HG02642 (cell line): Measurements from ENCODE around the gene FBXW9.
"Not testable (repeated sequence)": the region's sequence is repeated elsewhere in the genome, so short reads cannot be mapped to it uniquely, and the experiment has no call there.

Experiments
- ATAC-seq: cut with Tn5 transposase; IDR thresholded peaks from one replicate; pipeline ENCODE4 v1.9.1; 2021; ENCODE audit warnings: mild to moderate bottlenecking; ENCODE audit not compliant: unreplicated experiment, poor library complexity

FBXW9 gene

DNA sequence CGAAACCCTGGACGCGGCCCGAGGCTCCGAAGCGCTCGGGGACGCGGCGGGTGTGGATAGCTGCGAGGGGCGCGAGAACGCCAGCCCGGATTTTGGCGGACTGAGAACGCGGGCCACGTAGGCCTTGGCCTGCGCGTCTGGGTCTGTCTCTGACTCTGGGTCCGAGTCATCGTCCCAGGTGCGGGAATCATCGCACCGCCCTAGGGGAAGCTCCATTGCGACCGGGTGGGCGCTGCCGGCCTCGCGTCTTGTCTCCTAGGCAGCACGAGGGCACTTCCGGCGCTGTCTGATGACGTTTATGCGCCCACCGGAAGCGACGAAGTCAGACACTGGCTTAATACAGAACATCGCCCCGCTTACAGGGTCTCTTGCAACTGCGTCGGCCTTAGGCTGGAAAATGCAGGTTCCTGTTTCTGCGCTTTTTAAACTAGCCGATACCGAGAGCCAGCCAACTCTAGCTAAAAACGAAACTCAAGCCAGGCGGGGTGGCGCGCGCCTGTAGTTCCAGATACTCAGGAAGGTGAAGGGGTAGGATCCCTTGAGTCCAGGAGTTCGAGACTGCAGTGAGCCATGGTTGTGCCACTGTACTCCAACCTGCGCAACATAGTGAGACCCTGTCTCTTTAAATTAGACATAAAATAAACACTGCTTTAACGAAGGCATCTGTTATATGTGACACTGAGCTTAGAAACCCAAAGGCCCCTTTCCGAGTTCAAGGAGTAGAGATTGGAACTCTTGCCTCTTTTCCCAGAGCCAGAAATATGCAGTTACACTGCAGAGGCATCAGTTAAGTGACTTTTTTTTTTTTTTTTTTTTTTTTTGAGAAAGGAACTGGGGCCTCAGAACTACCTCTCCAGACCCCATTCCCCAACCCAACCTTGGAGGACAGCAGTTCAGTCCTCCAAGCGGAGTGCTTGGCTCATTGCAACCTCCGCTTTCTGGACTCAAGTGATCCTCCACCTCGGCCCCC lies at the start of gene FBXW9:
TSS of gene FBXW9 (minus strand) at position 266 of the 970 bp plus-strand sequence. CDS start at position 216, 50 bp downstream.
- ATAC-seq, result peak; percentile 79

DNA sequence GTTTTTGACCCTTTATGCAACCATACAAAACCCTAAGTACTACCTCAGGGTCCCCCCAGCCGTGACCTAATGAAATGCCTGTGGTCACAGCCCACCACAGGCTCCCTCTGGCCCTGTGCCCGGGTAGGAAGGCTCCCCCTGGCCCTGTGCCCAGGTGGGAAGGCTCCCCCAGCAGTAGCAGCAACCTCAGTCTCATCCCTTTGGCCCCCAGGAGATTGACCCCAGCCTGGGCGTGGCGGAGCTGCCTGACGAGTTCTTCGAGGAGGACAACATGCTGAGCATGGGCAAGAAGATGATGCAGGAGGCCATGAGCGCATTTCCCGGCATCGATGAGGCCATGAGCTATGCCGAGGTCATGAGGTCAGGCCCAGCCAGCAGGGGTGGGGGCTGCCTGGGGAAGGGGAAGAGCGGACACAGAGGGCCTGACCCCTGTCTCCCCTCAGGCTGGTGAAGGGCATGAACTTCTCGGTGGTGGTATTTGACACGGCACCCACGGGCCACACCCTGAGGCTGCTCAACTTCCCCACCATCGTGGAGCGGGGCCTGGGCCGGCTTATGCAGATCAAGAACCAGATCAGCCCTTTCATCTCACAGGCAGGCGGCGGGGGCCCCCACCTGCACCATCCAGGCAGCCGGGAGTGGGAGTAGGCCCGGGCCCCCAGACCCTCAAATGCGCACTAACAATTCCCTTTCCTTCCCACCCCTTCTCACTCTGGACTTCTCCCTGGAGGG lies 48.9 kb upstream of the FBXW9 start:
- no peak for ATAC-seq

DNA sequence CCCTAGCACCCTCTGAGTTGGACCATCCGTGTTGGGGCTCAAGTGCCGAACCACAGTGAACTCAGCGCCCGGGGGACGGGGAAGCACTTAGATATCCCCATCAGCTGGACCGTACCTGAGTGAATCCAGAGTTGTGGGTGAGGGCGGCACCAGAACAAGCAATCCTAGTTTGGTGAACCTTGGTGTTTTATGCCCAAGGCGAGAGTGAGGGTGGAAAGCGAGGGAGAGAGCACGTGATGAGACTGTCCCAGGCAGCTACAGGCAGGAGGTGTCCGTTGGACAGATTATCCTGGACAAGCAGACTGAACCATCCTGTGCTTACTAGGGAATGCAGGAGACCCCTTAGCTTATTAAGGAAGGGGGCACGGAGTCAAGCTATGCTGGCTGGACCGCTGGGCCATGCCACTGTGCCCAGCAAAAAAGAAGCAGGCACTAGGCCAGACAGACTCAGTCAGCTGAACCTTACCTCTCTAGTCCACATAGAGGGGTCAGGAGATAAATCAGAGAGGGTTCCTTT lies 41.5 kb upstream of the FBXW9 start:
- no peak for ATAC-seq

DNA sequence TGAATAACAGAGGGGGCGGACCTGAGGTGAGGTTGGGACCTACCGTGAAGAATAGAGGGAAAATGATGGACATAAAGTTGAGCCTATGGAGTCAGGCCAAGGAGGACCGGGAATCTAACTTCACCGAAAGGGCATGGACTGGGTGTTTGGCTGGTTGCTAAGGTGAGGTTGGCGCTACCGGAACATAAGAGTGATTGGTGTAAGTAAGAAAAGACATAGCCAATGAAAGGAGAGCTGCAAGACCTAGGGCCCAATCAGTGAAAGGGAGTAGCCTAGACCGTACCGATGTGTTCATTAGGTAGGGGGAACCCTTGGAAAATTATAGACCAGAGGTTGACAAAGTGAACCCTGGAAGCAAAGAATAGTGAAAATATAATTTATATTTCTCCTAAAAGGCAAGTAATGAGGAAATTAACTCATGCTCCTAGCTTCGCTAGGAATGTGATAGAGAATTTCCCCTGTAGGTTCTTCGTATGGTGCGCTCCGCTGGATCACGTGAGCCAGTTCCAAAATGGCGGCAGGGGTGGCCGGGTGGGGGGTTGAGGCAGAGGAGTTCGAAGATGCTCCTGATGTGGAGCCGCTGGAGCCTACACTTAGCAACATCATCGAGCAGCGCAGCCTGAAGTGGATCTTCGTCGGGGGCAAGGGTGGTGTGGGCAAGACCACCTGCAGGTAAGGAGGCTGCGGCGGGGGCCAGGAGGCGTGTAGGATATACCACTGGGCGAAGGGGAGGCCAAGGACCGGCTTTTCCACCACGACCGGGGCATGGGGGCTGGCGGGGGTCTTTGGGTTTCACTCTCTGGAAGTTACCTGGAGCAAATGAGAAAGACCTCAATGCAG lies 40.8 kb upstream of the FBXW9 start, which contains the start of gene GET3:
TSS of gene GET3 (plus strand) at position 503 of the 840 bp plus-strand sequence. CDS start at position 512, 9 bp downstream.
- ATAC-seq, result peak; percentile 73

DNA sequence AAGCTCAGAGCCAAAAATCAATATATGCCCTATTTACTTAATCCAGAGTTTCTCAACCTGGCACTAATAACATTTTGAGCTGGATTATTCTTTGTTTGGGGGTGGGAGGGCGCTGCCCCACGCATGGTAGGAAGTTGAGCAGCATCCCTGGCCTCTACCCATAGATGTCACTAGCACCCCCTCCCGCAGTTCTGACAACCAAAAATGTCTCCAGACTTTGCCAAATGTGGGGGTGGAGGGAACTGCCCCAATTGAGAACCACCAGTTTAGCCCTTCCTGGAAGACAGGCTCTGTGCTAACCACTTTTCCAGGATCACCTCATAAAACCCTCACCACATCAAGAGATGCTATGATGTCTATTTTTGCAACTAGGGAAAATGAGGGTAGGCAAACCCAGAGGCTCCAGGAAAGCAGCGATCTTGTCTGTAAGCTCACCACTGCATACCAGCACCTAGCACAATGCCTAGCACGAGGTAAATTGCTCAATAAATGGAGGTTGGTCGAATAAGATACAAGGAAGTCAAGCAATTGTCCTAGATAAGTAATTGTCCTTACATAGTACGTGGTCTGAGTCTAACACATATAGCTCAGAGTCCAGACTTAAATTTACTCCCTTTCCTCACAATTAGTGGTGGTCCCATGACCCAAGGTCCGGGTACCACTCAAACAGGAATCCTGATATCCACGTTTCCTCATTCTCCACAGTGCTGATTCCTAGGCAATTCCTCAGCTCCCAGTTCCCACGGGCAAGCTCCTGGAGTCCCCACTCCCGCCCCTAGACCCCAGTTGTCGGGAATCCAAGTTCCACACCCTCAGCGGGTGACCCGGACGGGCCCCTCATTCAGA lies 37.2 kb upstream of the FBXW9 start:
- ATAC-seq, result no peak

DNA sequence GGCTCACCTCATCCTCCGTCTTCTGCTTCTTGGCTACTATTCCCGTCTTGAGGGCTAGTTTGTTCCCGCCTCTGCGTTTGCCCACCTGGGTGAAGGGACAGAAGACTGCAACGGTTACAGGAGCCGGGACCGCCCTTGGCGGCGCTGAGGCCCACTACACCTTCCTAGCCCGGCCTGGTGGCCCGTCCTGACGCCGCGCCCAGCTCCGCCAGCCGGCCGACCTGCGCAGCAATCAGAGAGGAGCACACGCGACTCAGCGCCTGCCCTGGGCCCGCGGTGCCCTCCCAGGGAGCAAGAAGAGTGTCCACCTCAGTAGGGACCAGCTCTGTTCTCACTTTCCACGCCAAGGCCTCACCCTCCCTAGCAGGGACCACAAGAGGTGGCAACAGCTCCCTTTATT lies 34.9 kb upstream of the FBXW9 start:
- ATAC-seq, result no peak

DNA sequence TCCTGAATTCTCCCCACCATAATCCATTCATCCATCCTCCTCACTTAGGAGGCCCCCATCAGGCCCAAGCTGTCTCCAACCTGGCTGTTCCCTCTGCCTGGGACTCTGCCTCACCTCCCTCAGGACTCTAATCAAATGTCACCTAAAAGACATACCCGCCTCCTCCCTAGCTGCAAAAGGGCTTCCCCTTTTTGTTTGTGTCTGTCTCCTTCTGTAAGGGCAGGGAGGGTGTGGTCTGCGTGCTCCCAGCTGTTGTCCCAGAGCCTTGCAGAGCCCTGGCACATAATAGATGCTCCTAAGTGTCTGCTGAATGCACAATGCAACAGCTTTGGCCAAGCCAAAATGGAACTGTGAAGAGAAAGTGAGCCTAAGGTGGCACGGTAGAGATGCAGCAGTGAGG lies 33.6 kb upstream of the FBXW9 start:
- ATAC-seq, result no peak

DNA sequence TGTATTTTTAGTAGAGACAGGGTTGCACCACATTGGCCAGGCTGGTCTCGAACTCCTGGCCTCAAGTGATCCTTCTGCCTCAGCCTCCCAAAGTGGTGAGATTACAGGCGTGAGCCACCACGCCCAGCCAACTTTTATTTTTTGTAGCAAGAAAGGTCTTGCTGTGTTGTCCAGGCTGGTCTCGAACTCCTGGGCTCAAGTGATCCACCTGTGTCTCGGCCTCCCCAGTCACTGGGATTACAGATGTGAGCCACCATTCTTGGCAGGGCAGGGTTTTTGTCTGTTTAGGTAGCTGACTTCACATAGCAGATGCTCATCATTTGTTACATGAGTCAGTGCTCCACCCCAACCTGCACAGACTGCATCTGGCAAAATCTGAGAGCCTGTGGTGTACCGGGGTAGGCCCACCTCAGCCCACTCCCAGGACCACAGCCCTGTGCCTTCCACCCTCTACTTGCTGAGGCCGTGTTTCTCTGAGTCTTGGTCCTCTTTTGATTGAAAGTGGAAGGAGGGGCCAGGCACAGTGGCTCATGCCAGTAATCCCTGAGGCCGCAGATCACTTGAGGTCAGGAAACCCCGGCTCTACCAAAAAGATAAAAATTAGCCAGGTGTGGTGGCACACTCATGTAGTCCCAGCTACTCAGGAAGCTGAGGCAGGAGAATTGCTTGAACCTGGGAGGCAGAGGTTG lies 31.5 kb upstream of the FBXW9 start:
- ATAC-seq, result no peak

DNA sequence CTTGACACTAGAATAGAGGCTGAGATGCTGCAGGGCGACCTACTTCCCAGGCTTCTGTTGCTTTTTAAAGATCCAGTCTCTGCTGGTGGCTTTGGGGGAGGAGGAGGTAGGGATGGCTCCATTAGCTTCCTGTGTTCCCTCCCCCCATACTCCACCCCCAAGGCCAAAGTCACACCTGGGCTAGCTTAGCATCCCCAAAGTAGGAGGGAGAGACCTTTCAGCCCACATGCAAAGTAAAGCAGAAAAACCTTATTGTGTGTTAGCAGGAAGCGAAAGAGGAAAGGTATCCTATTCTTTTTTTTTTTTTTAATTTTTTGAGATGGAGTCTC lies 30.5 kb upstream of the FBXW9 start:
- no peak for ATAC-seq

DNA sequence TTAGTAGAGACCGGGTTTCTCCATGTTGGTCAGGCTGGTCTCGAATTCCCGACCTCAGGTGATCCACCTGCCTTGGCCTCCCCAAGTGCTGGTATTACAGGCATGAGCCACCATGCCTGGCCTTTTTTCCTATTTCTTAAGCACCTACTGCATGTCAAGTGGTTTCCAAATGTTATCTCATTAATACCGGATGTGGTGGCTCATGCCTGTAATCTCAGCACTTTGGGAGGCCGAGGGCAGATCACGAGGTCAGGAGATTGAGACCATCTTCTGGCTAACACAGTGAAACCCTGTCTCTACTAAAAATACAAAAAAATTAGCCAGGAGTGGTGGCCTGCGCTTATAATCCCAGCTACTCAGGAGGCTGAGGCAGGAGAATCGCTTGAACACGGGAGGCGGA lies 29.2 kb upstream of the FBXW9 start:
- not testable (repeated sequence) for ATAC-seq

DNA sequence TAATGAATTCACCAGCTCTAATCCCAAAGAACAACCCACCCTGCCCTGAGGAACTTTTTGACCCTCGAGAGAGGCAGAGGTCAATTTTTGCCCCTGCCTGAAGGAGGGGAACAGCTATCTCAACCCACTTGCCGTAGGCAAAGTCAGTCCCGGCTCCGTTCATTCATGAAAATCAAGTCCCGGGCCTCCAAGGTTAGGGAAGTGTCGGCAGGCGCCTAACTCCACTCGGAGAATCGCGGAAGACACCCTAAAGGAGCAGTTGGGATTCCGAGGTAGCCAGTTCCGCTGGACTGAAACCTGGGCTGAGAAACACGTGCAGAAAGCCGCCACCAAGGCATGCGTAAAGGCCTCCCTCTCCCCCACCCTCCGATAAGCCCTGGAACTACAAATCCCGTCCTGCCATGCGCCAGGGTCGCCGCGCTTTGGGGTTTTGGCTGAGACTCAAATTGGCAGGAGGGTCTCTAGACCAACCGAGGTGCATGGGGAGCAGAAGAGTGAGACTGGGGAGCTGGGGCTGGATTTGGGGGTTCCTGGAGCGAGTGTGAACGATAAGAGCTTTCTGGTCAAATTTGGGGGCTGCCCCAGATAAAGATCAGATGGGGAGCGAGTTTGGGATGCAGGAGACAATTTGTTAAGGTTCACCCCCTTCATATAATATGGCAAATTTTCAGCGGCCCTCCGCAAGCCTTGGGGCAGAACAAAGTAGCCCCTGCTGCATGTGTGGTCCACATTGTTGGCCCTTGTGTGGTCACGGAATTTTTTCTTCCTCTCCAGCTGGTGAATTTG lies 27.4 kb upstream of the FBXW9 start, which contains the start of gene TNPO2:
TSS of gene TNPO2 (minus strand) at position 292 of the 786 bp plus-strand sequence. CDS start 2,955 bp downstream, outside the sequence.
- ATAC-seq, result peak; percentile 28

DNA sequence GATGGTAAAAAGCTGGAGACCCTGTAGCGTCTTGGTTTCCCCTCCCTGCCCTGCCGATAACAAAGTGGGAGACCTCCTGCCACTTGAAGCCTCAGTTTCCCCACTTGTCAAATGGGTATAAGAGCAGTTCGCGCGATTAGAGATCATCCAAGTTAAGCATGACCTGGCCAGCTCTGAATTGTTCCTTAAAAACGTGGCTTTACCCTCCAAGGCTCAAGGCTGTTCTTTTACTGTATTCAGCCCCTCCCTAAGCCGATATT lies 26.9 kb upstream of the FBXW9 start:
- ATAC-seq, result no peak

DNA sequence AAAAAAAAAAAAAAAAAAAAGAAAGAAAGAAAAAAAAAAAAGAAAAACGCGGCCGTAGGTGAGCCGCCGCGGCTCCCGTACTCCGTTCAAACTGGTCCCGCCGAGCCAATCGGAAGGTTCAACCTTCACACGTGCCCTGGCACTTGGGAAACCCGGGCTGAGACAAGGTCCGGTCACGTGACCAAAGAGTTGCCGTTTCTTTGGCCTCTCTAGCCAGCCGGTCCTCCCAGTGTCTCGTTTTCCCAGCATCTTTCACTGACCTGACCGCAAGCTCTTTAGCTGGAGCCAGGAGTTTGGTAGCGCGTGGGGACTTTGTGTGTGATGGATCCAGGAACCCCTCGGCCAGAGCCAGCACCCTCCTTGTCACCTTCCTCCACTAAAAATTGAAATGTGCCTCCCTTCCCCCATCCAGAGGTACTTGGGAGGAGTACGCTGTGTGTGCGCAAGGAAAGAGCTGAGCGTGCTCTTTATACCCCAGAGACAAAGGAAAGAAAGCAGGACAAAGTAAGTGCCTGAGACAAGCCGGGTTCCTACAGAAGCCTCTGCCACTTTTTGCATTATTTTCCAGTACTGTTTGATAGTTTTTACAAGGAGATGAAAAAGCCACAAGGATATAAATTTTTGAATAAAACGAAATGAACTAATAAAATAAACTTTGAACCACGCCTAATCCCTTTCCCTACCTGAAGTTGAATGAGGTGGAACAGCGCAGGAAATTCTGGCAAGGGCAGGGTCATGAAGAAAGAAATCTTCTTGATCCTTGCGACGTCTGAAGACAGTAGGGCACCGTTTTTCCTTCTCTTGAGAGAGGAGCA lies 26.3 kb upstream of the FBXW9 start:
- peak; percentile 83 for ATAC-seq

DNA sequence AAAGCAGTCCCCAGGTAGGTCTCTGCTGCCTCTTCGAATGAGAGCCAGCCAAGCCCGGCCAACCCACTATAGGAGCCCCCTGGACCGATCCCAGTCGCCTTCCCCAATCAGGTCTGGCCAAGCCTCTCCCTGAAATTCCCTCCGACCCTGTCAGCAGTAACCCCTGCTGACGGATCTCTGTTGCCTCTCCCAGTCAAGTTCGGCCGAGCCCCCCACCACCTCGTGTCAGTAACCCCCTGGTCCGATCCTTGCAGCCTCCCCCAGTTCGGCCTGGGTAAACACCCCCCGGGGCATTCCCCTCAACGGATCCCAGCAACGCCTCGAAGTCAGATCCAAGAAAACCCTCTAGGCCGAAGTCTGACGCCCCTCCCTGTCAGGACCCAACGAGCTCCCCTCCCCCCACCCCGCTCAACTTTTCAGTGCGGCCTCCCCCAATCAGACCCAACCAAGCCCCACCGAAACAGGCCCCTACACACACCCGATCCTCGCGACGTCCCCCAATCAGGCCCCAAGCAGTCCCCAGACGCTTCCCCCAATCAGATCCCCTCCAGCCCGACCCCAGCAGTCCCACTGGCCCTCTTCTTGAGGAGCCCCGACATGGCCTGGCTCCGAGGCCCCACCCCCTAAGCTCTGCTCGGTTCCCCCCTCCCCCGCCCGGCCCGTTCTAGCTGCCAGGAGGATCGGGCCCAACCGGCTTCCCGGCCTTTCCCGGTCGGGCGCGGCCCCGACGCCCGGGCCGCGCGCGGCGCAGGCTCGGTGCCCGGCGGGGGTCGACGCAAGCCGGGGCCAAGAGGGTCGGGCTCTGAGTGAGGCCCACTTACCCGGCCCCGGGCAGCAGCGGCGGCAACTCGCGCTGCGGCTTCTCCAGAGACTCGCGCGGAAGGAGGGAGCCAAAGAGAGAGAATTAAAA lies 25.5 kb upstream of the FBXW9 start:
- peak; percentile 20 for ATAC-seq

DNA sequence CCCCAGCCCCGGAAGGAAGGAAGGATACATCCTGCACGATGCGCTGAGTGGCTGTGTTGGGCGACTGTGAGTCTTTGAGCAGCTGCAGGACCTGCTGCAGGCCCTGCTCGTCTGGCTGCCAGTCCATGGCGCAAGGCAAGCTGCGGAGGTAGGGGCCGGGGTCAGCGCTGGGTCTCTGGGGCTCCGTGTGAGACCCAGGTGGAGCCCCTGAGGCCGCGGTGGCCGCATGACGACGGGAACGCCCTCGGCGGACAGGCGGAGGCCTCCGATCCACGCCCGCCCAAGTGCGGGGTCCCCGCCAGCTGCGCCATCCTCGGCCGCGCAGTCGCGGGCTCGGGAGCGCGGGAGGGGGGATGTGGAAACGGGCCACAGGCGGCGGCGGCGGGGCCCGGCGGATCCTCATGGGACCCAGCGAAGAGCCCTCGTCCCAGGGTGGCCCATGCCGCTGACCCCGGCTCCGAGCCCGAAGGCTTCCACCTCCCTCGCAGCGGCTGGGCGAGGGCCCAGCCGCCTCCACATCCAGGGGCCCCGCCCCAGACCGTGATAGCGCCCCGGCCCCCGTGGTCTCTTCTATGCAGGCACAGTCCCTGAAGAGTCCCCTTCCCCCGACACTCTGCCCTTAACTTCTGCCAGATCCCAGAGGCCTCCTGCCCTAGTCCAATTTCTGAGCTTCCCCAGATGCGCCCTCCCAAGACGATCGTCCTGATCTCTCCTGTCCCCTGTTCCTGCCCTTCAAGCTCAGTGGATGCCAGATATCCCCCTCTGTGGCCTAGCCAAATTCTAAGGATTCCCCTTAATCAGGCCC lies 24.6 kb upstream of the FBXW9 start:
- ATAC-seq, result no peak

DNA sequence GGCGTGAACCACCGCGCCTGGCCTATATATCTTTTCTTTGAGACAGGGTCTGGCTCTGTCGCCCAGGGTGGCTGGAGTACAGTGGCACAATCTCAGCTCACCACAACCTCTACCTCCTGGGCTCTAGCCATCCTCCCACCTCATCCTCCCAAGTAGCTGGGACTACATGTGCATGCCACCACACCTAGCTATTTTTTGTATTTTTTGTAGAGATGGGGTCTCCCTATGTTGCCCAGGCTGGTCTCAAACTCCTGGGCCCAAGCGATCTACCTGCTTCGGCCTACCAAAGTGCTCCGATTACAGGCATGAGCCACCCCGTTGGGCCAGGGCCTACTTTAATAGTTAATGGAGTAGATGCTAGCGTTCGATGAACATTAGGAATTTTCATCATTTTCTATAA lies 23.9 kb upstream of the FBXW9 start:
- no peak for ATAC-seq
